RWPE2 (cell line): ENCODE measurements around the gene EZH2.

ENCODE experiments used
- ATAC-seq: fragments of 200-7000 bp; cut with Tn5 transposase; 3 replicates; pipeline ENCODE4 v1.9.1; 2021; ENCODE audit warnings: low read depth
- DNase-seq: peaks from one replicate; pipeline ENCODE4 v3.0.0-alpha.2; 2020; ENCODE audit warnings: low spot score
- H3K27ac ChIP-seq: fragments of 450-650 bp; 2 replicates; pipeline ENCODE4 v1.5.1; 2017; ENCODE audit warnings: mild to moderate bottlenecking; ENCODE audit not compliant: poor library complexity, severe bottlenecking
- H3K27me3 ChIP-seq: fragments of 250-450 bp; sonication (Bioruptor Pico); 2 replicates; pipeline ENCODE4 v1.5.1; 2021; ENCODE audit warnings: mild to moderate bottlenecking, moderate library complexity; ENCODE audit not compliant: insufficient read depth, poor library complexity, severe bottlenecking
- H3K36me3 ChIP-seq: fragments of 250-450 bp; sonication (Bioruptor Pico); 2 replicates; pipeline ENCODE4 v1.5.1; 2020; ENCODE audit warnings: low read depth, mild to moderate bottlenecking, moderate library complexity
- H3K4me1 ChIP-seq: fragments of 250-450 bp; sonication (Bioruptor Pico); 2 replicates; pipeline ENCODE4 v1.5.1; 2021; ENCODE audit warnings: mild to moderate bottlenecking, moderate library complexity; ENCODE audit not compliant: insufficient read depth, poor library complexity, severe bottlenecking
- H3K4me3 ChIP-seq: fragments of 250-450 bp; sonication (Bioruptor Pico); 2 replicates; pipeline ENCODE4 v1.5.1; 2021; ENCODE audit warnings: mild to moderate bottlenecking, moderate library complexity; ENCODE audit not compliant: severe bottlenecking
- H3K9me3 ChIP-seq: fragments of 250-450 bp; sonication (Bioruptor Pico); 2 replicates; pipeline ENCODE4 v1.5.1; 2021; ENCODE audit warnings: mild to moderate bottlenecking, moderate library complexity; ENCODE audit not compliant: severe bottlenecking
- CTCF ChIP-seq: fragments of 450-650 bp; IDR thresholded peaks from one replicate; pipeline ENCODE4 v1.5.1; 2017; ENCODE audit warnings: mild to moderate bottlenecking, moderate library complexity; ENCODE audit not compliant: poor library complexity, severe bottlenecking

Gene EZH2

GRCh38 chr7:148800677-148801076 is 83.4 kb downstream of the EZH2 start:
- Histone ChIP-seq H3K4me3 (no peak overlapping the region), H3K4me1 (no peaks in the 10 kb centered on the region), H3K9me3 (no peaks in the 10 kb centered on the region), H3K27me3 (no peaks in the 10 kb centered on the region), H3K27ac (no peak overlapping the region), H3K36me3 (peaks cover 60% of the 10 kb centered on the region)
- TF ChIP-seq CTCF, result no peak
- no peak for DNase-seq
- ATAC-seq, result no peak

- no peaks in the 10 kb centered on the region for H3K27me3 ChIP-seq
- no peak for DNase-seq
- no peak overlapping the region for H3K27ac ChIP-seq
- TF ChIP-seq CTCF, result no peak
- peaks cover 64% of the 10 kb centered on the region for H3K36me3 ChIP-seq
- no peak overlapping the region for H3K4me3 ChIP-seq
- H3K9me3 ChIP-seq, result no peaks in the 10 kb centered on the region
- no peak for ATAC-seq
- H3K4me1 ChIP-seq, result no peaks in the 10 kb centered on the region
These were observed 84.1 kb downstream of the EZH2 start for GRCh38 chr7:148799893-148800555.

DNA sequence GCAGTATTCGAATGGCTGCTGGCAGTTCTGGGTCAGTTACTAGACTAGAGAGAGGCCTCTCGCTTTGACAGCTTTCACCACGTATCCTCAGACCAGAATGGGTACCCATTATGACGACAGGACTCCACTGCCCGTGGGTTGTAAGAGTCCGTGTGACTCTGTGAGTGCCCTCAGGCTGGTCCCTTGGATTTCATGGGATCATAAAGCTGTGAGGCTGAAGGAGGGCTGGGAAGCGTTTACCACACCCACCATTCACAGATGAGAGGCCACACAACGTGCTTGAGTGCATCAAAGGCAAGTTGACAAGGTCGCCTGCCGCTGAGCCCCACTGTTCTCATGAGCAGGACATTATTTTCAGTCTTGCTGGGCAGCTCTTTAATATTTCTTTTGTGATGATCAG is 87.2 kb downstream of the EZH2 start:
- no peak overlapping the region for H3K4me3 ChIP-seq
- peaks cover 95% of the 10 kb centered on the region for H3K36me3 ChIP-seq
- H3K27me3 ChIP-seq, result no peaks in the 10 kb centered on the region
- no peak for DNase-seq
- H3K27ac ChIP-seq, result no peak overlapping the region
- H3K9me3 ChIP-seq, result no peaks in the 10 kb centered on the region
- H3K4me1 ChIP-seq, result no peaks in the 10 kb centered on the region
- TF ChIP-seq CTCF, result no peak
- no peak for ATAC-seq

DNA sequence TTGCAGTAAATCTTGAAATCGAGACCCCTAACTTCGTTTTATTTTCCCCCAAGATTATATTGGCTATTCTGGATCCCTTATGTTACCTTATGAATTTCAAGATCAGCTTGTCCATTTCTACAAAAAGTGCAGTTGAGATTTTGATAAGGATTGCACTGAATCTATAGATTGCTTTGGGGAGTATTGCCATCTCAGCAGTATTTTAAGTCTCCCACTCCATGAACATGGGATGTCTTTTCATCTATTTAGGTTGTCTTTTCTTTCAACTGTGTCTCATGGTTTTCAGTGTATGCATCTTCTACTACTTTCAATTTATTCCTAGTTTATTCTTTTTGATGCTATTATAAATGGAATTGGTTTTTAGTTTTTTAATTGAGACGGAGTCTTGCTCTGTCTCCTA is 89.6 kb downstream of the EZH2 start:
- H3K36me3 ChIP-seq, result peaks cover 97% of the 10 kb centered on the region
- no peak overlapping the region for H3K4me3 ChIP-seq
- H3K9me3 ChIP-seq, result no peaks in the 10 kb centered on the region
- H3K27ac ChIP-seq, result no peak overlapping the region
- no peaks in the 10 kb centered on the region for H3K27me3 ChIP-seq
- no peaks in the 10 kb centered on the region for H3K4me1 ChIP-seq
- DNase-seq, result no peak
- no peak for ATAC-seq
- no peak for TF ChIP-seq CTCF

GRCh38 chr7:148793590-148793989 is 90.5 kb downstream of the EZH2 start:
- Histone ChIP-seq H3K36me3 (peaks cover 97% of the 10 kb centered on the region), H3K27ac (no peak overlapping the region), H3K27me3 (no peaks in the 10 kb centered on the region), H3K9me3 (no peaks in the 10 kb centered on the region), H3K4me3 (no peak overlapping the region), H3K4me1 (no peaks in the 10 kb centered on the region)
- TF ChIP-seq CTCF, result no peak
- DNase-seq (no peak), ATAC-seq (no peak)
